HUES64 (cell line): Measurements from ENCODE around the gene PARPBP.

Source experiments
- H3K27ac ChIP-seq: 2 replicates; pipeline ENCODE4 v1.7.0; 2013; ENCODE audit warnings: low read depth, low read length, inconsistent platforms
- H3K27me3 ChIP-seq: 2 replicates; pipeline ENCODE4 v1.6.1; 2013; ENCODE audit warnings: mild to moderate bottlenecking, low read length; ENCODE audit not compliant: insufficient read depth
- H3K36me3 ChIP-seq: 2 replicates; pipeline ENCODE4 v1.6.1; 2013; ENCODE audit warnings: mild to moderate bottlenecking, low read length; ENCODE audit not compliant: insufficient read depth
- H3K4me1 ChIP-seq: 2 replicates; pipeline ENCODE4 v1.6.1; 2013; ENCODE audit warnings: mild to moderate bottlenecking, low read length, moderate library complexity; ENCODE audit not compliant: insufficient read depth
- H3K4me3 ChIP-seq: 2 replicates; pipeline ENCODE4 v1.5.1; 2013; ENCODE audit warnings: mild to moderate bottlenecking, low read length, moderate library complexity
- H3K9ac ChIP-seq: 2 replicates; pipeline ENCODE4 v1.6.1; 2013; ENCODE audit warnings: mild to moderate bottlenecking, low read depth, low read length
- H3K9me3 ChIP-seq: 2 replicates; pipeline ENCODE4 v1.6.1; 2013; ENCODE audit warnings: low read depth, low read length; ENCODE audit not compliant: insufficient read depth
- WGBS: fragments of 150-250, 120-280 bp; methylation state at CpG from one replicate; pipeline ENCODE4 v1.1.7; 2013; ENCODE audit warnings: missing lambda C conversion rate; 5-methylcytosine and 5-hydroxymethylcytosine counted together

PARPBP gene

DNA sequence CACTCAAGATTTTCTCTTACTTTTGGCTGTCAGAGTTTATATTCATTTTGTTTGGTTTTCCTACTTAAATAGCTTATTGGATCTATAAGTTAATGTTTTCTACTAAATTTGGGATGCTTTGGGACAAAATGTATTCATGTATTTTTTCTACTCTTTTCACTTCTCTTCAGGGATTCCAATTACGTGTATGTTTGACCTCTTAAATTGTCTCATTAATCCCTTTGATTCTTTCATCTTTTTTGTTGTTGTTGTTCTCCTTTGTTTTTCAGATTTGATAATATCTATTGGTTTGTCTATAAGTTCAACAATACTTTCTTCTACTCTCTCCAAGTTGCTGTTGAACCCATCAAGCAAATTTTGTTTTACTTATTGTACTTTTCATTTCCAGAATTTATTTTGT, 43.4 kb downstream of the PARPBP start:
- peaks cover 22% of the 10 kb centered on the region; the same call in 1 of the 2 replicates for H3K36me3 ChIP-seq
- WGBS, result no CpG with 5 or more reads among the region's 1 CpG
- H3K27me3 ChIP-seq, result no peaks in the 10 kb centered on the region
- H3K9ac ChIP-seq, result no peak overlapping the region
- H3K9me3 ChIP-seq, result no peaks in the 10 kb centered on the region
- no peaks in the 10 kb centered on the region for H3K4me1 ChIP-seq
- H3K4me3 ChIP-seq, result no peak overlapping the region
- no peak overlapping the region for H3K27ac ChIP-seq

DNA sequence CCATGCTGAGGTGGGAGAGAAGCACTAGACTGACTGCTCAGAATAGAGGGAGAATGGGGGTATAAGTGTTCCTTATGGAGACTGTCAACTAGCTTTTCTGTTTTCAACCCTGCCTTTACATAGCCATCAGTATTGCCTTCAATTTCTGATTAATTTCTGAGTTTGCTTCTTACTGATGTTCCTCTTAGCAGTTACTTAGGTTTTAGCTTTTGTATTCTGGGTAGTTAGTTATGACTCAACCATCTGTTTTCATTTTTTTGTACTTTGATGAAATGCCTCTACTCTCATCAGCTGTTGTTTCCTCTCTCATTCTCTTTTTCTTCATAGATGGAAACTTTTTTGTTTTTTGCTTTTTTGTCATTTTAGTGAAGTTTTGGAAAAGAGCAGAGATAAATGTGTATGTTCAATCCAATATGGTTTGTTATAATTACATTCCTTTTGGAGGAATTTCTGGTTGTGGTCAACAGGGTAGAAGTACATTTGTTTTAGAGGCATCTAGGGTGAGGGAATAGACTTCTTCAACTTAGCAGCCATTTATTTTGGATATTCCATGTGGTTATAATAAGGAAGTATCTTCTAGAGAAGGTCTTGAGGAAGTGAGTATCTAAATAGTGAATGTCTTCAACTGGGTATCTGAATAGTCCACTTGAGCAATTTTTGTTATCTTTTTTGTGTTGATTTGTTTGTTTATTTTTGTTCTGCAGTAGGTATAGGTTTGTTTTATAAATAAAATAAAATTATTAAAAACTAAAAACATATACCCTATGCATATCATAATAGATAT, 48.0 kb downstream of the PARPBP start:
- no peaks in the 10 kb centered on the region for H3K4me1 ChIP-seq
- H3K4me3 ChIP-seq, result no peak overlapping the region
- H3K9ac ChIP-seq, result no peak overlapping the region
- H3K9me3 ChIP-seq, result no peaks in the 10 kb centered on the region
- no peak overlapping the region for H3K27ac ChIP-seq
- peaks cover 33% of the 10 kb centered on the region for H3K36me3 ChIP-seq
- no peaks in the 10 kb centered on the region for H3K27me3 ChIP-seq

GRCh38 chr12:102169922-102170621, 50.1 kb downstream of the PARPBP start:
- no peaks in the 10 kb centered on the region for H3K9me3 ChIP-seq

DNA sequence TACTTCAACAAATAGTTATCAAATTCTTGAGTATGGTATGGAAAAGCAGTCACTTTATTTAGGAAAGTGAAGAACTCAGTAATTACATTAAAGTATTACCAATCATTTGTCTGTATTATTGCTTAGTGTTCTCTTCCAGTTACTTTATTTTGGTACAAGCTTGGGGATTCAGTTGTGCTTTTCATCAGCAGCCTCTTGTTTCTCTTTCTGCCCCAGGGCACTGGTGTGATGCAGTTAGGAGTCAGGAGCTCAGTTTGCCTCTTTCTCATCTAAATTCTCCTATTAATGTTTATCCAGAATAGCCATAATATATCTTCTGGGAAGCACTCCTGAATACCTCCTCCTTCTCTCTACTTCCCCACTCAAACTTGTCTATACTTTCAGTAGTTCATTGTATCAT, 52.0 kb downstream of the PARPBP start:
- Histone ChIP-seq H3K4me3 (no peak overlapping the region), H3K4me1 (no peaks in the 10 kb centered on the region), H3K36me3 (peaks cover 33% of the 10 kb centered on the region), H3K27me3 (no peaks in the 10 kb centered on the region), H3K9ac (no peak overlapping the region), H3K27ac (no peak overlapping the region), H3K9me3 (no peaks in the 10 kb centered on the region)

More at GRCh38 chr12:102169922-102170621, 50.1 kb downstream of the PARPBP start:
- Histone ChIP-seq H3K4me1 (no peaks in the 10 kb centered on the region), H3K4me3 (no peak overlapping the region), H3K36me3 (peaks cover 34% of the 10 kb centered on the region), H3K9ac (no peak overlapping the region), H3K27me3 (no peaks in the 10 kb centered on the region), H3K27ac (no peak overlapping the region)
- 86% methylated on average over 2 of the region's 2 CpGs for WGBS

DNA sequence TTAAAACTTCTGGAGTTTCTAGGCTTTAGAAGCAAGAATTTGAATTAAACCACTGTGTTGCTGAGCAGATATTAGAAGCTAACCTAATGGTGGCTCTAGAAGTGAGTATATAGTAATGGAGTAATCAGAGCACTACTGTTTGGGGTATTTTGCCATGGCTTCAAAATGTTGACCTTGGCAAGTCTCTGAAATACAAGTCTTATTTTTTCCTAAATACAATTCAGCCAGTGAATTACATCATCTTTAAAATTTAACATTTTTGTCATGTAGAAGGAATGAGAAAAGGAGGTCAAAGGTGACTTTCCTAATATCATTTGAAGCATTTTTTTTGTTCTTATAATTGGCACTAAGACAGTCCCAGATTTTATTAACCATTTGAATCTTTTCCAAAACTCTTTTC, 52.5 kb downstream of the PARPBP start:
- H3K27ac ChIP-seq, result no peak overlapping the region
- H3K36me3 ChIP-seq, result peaks cover 35% of the 10 kb centered on the region
- H3K4me3 ChIP-seq, result no peak overlapping the region
- H3K9me3 ChIP-seq, result no peaks in the 10 kb centered on the region
- no peaks in the 10 kb centered on the region for H3K4me1 ChIP-seq
- no peak overlapping the region for H3K9ac ChIP-seq
- no peaks in the 10 kb centered on the region for H3K27me3 ChIP-seq

DNA sequence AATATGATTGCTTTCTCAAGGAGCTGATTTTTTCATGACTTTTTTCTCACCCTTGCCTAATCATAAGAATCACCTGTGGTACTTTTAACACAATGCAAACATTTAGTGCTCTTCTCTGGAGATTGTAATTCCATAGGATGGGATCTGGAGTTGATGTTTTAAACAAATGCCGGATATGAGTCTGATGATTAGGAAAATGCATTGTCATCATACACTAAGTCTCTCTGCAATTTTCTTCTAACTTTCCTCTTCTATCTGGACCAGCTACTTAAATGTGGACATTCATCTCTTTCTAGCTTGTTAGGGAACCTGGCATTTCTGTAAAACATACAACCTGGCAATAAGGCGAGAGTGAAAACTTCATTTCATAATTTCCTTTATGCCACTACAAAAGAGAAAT, 54.1 kb downstream of the PARPBP start:
- Histone ChIP-seq H3K36me3 (peaks cover 37% of the 10 kb centered on the region), H3K9me3 (no peaks in the 10 kb centered on the region), H3K27ac (no peak overlapping the region), H3K4me3 (no peak overlapping the region), H3K27me3 (no peaks in the 10 kb centered on the region), H3K9ac (no peak overlapping the region), H3K4me1 (no peaks in the 10 kb centered on the region)
- 100% methylated on average over 1 of the region's 2 CpGs for WGBS

GRCh38 chr12:102174761-102175160, 54.8 kb downstream of the PARPBP start:
- Histone ChIP-seq H3K9ac (no peak overlapping the region), H3K9me3 (no peaks in the 10 kb centered on the region), H3K4me1 (no peaks in the 10 kb centered on the region), H3K4me3 (no peak overlapping the region), H3K27ac (no peak overlapping the region), H3K36me3 (peaks cover 39% of the 10 kb centered on the region), H3K27me3 (no peaks in the 10 kb centered on the region)
- 100% methylated on average over 1 of the region's 2 CpGs for WGBS

DNA sequence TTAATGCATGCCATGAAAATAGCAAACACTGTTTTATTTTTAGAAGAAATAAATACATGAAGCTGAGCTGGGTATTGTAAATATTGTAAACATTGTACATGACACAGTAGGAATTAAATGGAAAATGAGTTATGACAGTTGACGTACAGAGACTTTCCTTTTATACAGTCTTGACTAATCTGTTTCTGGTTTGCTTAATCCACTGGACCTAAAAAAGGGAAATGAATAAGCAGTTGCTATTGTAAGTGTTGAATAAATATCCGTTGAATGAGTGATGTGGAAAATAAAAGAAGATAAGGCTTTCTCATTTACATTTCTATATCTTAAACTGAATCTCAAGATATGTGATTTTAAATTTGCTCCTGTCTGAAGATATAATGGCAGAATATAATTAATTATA, 62.7 kb downstream of the PARPBP start:
- Histone ChIP-seq H3K4me3 (no peak overlapping the region), H3K4me1 (no peaks in the 10 kb centered on the region), H3K9ac (no peak overlapping the region), H3K27me3 (no peaks in the 10 kb centered on the region), H3K27ac (no peak overlapping the region), H3K9me3 (no peaks in the 10 kb centered on the region), H3K36me3 (peaks cover 18% of the 10 kb centered on the region)
- 98% methylated on average over 2 of the region's 2 CpGs for WGBS

DNA sequence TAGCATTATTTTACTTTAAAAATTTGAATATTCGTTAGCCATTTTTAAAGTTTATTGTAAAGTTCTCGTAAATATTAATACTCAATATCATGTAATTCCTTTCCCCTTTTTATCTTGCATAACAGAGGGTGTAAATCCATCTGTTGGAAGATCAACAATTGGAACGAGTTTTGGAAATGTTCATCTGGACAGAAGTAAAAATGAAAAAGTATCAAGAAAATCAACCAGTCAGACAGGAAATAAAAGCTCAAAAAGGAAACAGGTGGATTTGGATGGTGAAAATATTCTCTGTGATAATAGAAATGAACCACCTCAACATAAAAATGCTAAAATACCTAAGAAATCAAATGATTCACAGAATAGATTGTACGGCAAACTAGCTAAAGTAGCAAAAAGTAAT, 75.8 kb downstream of the PARPBP start:
- Histone ChIP-seq H3K27me3 (no peaks in the 10 kb centered on the region), H3K9ac (no peak overlapping the region), H3K36me3 (peaks cover 11% of the 10 kb centered on the region), H3K27ac (no peak overlapping the region), H3K4me1 (no peaks in the 10 kb centered on the region), H3K9me3 (no peaks in the 10 kb centered on the region), H3K4me3 (no peak overlapping the region)
- 97% methylated on average over 2 of the region's 4 CpGs for WGBS

DNA sequence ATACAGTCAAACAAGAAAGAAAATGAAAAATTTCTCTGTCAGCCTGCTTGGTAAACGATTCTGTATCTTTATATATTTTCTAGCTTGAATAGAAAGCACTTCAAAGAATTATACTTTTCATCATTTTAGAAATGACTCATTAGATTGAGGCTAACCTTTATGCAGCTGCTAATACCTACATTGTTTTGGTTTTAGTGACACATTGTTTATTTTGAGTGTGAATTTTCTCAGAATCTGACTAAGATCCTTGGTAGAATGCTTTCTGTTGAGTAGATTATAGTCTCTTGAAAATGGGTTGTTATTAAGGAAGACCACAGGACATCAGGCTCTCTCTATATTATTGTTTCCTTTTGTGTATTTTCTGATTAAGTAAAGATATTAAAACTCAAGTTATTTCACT, 77.8 kb downstream of the PARPBP start, which contains the start of gene PMCH:
PMCH (minus strand) TSS at position 45 of the 400 bp plus-strand sequence. CDS start 63 bp downstream, outside the sequence.
- H3K27ac ChIP-seq, result no peak within 1 kb of the TSS
- H3K4me3 ChIP-seq, result no peak within 1 kb of the TSS
- 83% methylated on average over 1 of the region's 1 CpG for WGBS
- no peaks in the 10 kb centered on the region for H3K9me3 ChIP-seq
- peaks cover 11% of the 10 kb centered on the region for H3K36me3 ChIP-seq
- H3K9ac ChIP-seq, result no peak within 1 kb of the TSS
- no peaks in the 10 kb centered on the region for H3K27me3 ChIP-seq
- H3K4me1 ChIP-seq, result no peaks in the 10 kb centered on the region

GRCh38 chr12:102201436-102202061, 81.6 kb downstream of the PARPBP start:
- H3K9me3 ChIP-seq, result peaks cover 7% of the 10 kb centered on the region; the same call in 1 of the 2 replicates
- no peak overlapping the region for H3K27ac ChIP-seq
- H3K9ac ChIP-seq, result no peak overlapping the region
- H3K4me1 ChIP-seq, result no peaks in the 10 kb centered on the region
- H3K36me3 ChIP-seq, result peaks cover 22% of the 10 kb centered on the region
- 90% methylated on average over 3 of the region's 3 CpGs for WGBS
- H3K4me3 ChIP-seq, result no peak overlapping the region
- no peaks in the 10 kb centered on the region for H3K27me3 ChIP-seq
